ENCODE measurements around the gene VSIG4.
"Not testable (repeated sequence)": the region's sequence is repeated elsewhere in the genome, so short reads cannot be mapped to it uniquely, and the experiment has no call there.

- not testable (repeated sequence) for TF ChIP-seq ZNF274 (IDR thresholded peaks at IDR 0.05; ENCODE audit: low read depth, low read length); SUZ12 (IDR thresholded peaks at IDR 0.05; ENCODE audit: extremely low read depth, insufficient read depth, insufficient read length)
These were observed 64.6 kb downstream of the VSIG4 start for GRCh38 chrX:65975161-65975751.

Measured in NT2/D1 (cell line).